CD4-positive, alpha-beta T cell treated with Interleukin-2 at 100 ng/mL for 4 hours (primary cell): ENCODE data around the gene ALMS1.
"Not testable (repeated sequence)": the region's sequence is repeated elsewhere in the genome, so short reads cannot be mapped to it uniquely, and the experiment has no call there.

ENCODE experiments used
- DNase-seq: peaks from one replicate; pipeline ENCODE4 v3.0.0-alpha.2; 2020; ENCODE audit warnings: low spot score

ALMS1 gene

DNA sequence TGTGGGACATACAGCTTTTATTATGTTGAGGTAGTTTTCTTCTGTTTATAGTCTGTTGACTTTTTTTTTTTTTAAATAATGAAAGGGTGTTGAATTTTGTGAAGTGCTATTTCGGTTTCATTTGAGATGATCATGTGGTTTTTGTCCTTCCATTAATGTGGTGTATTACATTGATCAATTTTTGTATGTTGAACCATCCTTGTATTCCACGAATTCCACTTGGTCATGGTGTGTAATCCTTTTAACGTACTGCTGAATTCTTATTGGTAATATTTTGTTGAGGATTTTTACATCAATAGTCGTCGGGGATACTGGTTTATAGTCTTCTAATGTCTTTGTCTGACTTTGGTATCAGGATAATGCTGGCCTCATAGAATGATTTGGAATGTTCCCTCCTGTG is 18.8 kb downstream of the ALMS1 start:
- no peak for DNase-seq

DNA sequence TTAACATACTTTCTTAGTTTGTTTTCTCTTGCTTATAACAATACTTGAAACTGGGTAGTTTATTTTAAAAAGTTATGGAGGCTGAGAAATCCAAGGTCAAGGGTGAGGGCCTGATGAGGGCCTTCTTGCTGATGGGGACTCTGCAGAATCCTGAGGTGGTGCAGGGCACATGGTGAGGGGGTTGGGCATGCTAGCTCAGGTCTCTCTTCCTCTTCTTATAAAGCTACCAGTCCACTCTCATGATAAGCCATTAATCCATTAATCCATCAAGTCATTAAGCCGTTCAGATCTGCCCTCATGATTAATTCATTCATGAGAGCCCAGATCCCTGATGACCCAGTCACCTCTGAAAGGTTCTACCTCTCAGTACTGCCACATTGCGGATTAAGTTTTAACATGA is 21.4 kb downstream of the ALMS1 start:
- DNase-seq: no peak

DNA sequence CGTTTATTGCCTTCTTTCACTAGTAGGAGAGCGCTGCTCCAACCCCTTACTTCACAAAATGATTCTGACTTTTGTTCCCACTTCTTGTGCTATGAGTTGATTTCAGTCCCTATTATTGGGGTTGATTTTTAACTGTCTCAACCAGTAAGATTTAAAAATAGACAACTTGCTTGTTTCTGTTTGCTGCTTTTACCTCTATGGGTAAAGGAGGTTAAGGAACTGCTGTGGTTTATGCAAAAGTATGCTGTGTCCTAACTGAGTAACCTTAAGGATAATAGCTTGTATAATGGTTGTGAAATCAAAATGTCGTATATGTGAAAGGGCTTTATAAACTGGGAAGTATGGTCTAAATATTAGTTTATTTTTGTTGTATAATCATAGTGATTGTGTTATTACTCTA is 22.6 kb downstream of the ALMS1 start:
- DNase-seq: no peak

DNA sequence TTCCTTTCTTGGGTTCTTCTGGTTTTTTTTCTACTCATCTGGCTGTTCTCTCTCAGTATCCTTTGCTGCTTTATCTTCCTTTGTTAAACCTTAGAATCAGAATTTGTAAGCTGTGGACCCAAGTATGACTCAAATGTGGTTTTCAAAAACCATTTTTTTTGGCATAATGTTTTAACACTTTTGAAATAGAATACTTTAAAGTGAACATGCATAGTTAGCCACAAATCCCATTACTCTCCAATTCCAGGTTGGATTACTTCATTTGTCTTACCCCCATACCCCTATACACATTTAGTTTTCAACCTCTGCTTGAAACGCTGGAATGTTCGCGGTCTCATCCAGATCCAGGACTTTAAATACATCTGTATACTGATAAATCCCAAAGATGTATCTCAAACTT is 29.1 kb downstream of the ALMS1 start:
- DNase-seq: no peak

DNA sequence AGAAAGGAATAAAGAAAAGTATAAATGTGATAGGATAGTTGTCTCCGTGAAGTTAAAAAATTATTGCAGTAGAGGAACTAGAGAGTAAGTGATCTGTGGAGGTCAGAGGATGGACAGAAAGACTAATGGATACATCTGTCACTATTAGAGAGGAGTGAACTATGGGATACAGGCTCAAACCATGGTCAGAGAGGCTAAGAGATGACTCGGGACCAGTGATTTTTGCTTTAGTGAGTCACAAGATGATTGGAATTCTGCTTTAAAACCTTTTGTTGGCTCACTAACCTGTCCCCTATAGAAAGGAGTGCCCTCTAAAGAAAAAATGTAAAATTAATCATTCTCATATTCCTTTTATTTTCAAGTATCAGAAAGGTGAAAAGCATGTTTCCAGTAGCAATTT is 30.3 kb downstream of the ALMS1 start:
- DNase-seq: no peak

DNA sequence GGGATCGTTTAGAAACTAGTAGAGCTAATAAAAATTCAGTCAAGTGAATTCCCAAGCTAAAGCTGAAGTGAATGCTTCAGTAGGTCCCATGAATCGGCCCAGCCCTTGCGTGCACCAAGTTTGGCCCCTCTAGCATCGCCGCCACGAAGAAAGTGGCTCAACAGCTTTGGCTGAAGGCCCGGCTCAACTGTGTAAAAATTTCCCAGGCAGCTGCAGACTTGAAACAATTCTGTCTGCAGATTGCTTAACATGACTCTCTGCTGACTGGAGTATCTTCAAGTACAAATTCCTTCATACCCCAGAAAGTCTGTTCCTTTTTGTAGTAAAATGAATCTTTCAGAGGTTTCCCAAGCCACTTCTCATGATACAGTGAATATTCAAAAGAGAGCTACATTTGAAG is 32.7 kb downstream of the ALMS1 start:
- no peak for DNase-seq

DNA sequence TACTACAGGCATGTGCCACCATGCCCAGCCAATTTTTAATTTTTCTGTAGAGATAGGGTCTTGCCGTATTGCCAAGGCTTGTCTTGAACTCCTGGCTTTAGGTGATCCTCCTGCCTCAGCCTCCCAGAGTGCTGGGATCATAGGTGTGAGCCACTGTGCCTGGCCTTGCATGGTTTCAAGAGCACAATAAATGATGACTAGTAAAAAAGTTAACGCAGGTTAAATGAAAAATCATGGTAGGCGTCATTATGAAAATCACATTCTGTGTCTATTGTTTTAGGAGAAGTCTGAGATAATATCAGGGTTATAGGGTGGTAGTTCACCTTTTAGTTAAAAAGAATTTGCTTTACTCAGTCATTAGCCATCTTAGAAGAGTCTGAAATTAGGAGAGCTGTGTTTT is 38.3 kb downstream of the ALMS1 start:
- DNase-seq: no peak

DNA sequence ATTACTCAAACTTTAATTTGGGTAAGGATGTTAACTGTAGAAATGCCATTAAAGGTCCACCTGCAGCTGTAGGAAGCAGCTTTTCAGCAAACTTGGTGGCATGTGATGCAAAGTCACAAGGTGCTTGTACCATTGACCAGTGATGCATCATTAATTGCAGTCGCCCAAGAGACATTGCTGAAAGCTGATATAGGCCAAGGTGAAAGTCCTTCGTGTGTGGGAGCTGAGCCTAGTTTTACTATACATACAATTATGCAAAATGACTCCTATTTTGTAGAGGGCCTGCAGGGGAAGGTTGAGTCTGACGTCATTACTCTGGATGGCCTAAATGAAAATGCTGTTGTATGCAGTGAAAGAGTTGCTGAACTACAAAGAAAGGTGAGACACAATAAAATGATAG is 40.5 kb downstream of the ALMS1 start:
- DNase-seq: no peak

DNA sequence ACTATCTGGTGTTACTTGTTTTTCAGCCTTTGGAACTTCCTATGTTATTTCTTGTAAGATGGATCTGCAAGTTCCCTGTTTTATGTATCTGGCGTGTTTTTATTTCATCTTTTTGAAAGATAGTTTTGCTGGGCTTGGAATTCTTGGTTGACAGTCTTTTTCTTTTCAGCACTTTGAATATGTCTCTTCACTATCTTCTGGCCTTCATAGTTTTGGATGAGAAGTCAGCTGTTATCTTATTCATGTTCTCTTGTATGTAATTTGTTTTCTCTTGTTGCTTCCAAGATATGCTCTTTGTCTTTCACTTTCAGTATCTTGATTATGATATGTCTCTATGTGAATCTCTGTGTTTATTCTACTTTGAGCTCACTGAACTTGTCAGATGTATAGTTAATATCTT is 50.4 kb downstream of the ALMS1 start:
- DNase-seq: no peak

DNA sequence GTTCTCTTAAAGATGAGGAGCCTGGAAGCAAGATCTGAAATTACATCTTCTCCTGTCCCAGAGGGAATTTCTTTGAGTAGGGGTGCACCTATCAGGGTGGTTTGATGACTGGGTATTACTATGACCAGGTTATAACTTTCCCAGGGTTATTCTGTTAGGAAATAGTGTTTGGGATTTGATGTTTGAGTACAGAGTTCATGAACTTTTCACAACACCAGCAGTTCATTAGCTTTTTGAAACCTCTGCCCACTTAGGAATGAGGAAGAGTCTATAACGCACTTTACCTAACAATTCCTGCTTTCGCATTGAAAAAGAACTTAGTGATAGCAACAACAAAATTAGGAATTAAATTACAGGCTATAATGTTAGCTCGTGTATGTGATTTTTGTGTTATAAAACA is 58.6 kb downstream of the ALMS1 start:
- DNase-seq: no peak

DNA sequence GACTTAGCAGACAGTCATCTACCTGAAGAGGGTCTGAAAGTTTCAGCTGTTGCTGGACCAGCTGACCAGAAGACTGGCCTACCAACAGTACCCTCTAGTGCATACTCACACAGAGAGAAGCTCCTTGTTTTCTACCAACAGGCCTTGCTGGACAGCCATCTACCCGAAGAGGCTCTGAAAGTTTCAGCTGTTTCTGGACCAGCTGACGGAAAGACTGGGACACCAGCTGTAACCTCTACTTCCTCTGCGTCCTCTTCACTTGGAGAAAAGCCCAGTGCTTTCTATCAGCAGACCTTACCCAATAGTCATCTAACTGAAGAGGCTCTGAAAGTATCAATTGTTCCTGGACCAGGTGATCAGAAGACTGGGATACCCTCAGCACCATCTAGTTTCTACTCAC is 63.2 kb downstream of the ALMS1 start:
- no peak for DNase-seq

DNA sequence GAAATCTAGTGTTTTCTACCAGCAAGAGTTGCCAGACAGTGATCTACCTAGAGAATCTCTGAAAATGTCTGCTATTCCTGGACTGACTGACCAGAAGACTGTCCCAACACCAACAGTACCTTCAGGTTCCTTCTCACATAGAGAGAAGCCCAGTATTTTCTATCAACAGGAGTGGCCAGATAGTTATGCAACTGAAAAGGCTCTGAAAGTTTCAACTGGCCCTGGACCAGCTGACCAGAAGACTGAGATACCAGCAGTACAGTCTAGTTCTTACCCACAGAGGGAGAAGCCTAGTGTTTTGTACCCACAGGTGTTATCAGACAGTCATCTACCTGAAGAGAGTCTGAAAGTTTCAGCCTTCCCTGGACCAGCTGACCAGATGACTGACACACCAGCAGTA is 63.8 kb downstream of the ALMS1 start:
- no peak for DNase-seq

DNA sequence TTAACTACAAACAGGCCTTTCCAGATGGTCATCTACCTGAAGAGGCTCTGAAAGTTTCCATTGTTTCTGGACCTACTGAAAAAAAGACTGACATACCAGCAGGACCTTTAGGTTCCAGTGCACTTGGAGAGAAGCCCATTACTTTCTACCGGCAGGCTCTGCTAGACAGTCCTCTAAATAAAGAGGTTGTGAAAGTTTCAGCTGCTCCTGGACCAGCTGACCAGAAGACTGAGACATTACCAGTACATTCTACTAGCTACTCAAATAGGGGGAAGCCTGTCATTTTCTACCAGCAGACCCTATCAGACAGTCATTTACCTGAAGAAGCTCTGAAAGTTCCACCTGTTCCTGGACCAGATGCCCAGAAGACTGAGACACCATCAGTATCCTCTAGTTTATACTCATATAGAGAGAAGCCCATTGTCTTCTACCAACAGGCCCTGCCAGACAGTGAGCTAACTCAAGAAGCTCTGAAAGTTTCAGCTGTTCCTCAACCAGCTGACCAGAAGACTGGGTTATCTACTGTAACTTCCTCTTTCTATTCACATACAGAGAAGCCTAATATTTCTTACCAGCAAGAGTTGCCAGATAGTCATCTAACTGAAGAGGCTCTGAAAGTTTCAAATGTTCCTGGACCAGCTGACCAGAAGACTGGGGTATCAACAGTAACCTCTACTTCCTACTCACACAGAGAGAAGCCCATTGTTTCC is 65.8 kb downstream of the ALMS1 start:
- DNase-seq: no peak

DNA sequence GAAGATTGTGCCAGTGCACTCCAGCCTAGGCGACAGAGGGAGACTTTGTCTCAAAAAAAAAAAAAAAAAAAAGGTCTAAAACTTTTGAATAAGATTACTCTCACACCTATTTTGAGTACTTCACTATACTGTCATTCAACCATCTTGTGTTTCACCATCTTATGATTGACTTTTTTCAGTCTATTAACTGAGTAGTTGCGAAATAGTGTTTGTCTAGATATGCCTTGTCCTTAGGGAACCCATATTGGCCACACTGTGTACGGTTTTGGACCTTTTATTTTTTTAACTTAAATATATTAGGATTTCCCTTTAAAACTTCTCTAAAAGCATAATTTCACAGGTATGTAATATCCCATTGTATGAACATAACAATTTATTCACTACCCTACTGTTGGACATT is 72.3 kb downstream of the ALMS1 start:
- no peak for DNase-seq

DNA sequence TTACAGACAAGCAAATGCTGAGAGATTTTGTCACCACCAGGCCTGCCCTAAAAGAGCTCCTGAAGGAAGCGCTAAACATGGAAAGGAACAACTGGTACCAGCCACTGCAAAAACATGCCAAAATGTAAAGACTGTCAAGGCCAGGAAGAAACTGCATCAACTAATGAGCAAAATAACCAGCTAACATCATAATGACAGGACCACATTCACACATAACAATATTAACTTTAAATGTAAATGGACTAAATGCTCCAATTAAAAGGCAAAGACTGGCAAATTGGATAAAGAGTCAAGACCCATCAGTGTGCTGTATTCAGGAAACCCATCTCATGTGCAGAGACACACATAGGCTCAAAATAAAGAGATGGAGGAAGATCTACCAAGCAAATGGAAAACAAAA is 76.8 kb downstream of the ALMS1 start:
- not testable (repeated sequence) for DNase-seq

DNA sequence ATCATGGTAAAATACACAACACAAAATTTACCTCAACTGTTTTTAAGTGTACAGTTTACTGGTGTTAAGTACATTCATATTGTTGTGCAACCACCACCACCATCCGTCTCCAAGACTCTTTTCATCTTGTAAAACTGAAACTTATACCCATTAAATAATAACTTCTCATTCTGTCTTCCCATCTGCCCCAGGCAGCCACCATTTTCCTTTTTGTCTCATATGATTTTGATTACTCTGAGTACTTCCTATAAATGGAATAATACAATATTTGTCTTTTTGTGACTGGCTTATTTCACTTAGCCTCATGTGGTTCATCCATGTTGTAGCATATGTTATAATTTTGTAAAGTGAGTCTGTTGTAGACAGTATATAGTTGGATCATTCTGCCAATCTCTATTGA is 82.7 kb downstream of the ALMS1 start:
- DNase-seq: no peak

DNA sequence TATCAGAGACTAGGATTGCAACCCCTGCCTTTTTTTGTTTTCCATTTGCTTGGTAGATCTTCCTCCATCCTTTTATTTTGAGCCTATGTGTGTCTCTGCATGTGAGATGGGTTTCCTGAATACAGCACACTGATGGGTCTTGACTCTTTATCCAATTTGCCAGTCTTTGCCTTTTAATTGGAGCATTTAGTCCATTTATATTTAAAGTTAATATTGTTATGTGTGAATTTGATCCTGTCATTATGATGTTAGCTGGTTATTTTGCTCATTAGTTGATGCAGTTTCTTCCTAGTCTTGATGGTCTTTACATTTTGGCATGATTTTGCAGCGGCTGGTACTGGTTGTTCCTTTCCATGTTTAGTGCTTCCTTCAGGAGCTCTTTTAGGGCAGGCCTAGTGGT is 98.2 kb downstream of the ALMS1 start:
- not testable (repeated sequence) for DNase-seq

DNA sequence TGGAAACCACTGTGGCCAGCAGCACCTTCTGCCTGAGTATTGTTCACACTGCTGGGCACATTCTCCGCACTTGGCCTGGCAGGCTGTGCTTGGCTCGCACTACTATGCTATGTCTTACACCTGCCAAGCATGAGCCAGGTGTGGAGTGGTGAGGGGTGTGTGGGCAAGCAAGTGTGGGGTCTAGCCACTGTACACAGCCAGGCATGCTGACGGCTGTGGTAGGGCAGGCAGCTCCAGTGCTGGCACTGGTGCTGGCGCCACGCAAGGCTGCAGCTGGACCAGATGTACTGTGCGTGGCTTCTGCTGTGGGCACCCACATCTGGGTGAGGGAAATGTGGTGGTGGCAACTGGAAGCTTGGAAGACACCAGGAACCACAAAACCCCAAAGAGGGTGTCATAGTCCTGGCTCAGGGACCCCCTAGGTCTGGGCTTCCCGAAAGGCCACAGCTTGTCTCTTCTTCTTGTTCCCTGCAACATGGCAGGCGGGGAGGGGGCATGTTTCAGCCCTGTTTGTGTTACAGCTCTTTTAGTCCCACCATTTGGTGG is 101.5 kb downstream of the ALMS1 start:
- DNase-seq: no peak

DNA sequence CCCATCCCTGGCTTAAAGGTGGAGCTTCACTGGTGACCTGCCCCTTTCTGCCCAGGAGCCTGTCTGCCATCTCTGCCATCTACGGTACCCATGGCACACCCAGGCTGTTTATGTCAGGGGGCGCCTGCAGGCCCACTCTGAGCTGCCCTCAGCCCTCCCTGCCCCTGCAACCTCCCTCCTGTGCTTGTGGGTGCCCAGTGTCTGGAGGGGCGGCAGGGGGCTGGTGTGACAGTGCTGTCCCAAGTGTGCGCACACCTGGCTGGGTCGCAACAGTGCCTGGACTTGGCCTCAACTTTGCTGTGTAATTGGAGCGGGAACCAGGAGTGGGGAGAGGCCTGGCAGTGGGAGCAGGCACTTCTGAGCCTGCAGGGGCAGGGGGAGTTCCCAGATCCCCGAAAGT is 102.4 kb downstream of the ALMS1 start:
- DNase-seq: no peak

DNA sequence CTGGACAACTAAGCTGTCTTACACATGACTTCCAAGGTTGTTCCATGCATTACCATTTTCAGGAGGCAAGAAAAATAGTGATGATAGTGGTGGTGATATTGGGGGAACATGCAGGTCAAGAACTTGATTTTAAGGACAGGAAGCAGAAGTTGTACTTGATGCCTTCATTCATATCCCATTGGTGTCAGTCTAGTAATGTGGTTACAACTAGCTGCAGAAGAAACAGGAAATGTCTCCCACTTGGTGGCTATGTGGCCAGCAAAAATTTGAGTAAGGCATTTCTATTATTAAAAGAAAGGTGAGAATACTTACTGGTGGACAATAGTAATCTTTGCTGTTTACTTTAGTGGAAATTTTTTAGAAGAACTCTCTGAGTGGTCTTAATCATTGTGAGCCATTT is 103.4 kb downstream of the ALMS1 start:
- no peak for DNase-seq

DNA sequence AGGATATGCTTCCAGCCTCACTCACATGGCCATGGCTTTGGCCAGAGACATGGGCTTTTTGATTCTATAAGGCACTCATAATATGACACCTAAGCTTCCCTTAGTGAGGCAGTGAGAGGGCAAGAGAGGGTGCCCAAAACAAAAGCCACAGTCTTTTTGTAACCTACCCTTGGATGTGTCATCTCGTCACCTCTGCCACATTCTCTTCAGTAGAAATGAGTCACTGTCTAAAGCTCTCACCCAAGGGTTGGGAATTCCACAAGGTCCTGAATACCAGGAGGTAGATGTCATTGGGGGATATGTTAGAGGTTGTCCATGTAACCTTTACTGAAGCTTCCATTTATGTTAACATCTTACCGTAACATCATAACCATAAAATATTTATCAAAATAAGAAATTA is 108.4 kb downstream of the ALMS1 start:
- DNase-seq: no peak

DNA sequence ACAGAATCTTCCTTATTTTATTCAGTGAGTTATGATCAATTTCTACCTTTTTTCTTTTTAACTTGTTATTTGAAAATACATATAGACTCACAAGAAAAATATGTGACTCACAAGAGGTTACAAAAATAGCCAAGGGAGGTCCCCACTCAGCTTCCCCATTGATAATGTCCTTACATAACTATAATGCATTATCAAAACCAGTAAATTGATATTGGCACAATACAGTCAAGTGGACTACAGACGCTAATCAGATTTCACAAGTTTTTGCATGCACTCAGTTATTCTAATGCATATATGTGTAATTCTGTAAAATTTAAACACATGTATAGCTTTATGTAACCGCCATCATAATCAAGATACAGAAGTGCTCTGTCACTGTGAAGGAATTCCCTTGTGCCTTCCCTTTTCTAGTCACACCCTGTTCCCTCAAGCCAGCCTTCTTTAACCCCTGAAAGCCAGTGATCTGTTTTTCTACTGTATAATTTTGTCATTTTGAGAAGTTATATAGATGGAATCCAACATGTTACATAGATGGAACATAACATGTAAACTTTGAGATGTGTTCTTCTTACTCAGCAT is 118.4 kb downstream of the ALMS1 start:
- no peak for DNase-seq

DNA sequence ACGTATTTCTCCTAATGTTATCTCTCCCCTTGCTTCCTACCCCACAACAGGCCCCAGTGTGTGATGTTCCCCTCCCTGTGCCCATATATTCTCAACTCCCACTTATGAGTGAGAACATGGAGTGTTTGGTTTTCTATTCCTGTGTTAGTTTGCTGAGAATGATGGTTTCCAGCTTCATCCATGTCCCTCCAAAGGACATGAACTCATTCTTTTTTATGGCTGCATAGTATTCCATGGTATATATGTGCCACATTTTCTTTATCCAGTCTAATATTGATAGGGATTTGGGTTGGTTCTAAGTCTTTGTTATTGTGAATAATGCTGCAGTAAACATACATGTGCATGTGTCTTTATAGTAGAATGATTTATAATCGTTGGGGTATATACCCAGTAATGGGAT is 119.2 kb downstream of the ALMS1 start:
- DNase-seq: not testable (repeated sequence)

DNA sequence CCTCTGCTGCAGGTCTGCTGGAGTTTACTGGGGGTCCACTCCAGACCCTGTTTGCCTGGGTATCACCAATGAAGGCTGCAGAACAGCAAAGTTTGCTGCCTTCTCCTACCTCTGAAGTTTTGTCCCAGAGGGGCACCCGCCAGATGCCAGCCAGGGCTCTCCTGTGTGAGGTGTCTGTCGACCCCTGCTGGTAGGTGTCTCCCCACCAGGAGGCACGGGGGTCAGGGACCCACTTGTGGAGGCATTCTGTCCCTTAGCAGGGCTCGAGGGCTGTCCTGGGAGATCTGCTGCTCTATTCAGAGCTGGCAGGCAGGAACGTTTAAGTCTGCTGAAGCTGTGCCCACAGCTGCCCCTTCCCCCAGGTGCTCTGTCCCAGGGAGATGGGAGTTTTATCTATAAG is 124.8 kb downstream of the ALMS1 start:
- DNase-seq: not testable (repeated sequence)
